Breast epithelium (tissue), 4 donors: ENCODE results near the gene STYK1. TPM values are rescaled to one million over a fixed set of nuclear protein-coding genes. Genes with fewer than 3 reads are reported as not detected.

Experiments
- DNase-seq, 2 donors: peaks; one replicate each; pipeline ENCODE4 v3.0.0-alpha.2; 2019; ENCODE audit warnings: low spot score in 2 of 2
- H3K27ac ChIP-seq, 2 donors: fragments of 200-600 bp; sonication (generic) in 1 of 2; one replicate each; pipeline ENCODE4 v1.5.1; 2016 to 2019; ENCODE audit warnings: mild to moderate bottlenecking in 1 of 2
- H3K27me3 ChIP-seq, 2 donors: fragments of 200-600 bp; sonication (generic) in 1 of 2; one replicate each; pipeline versions ENCODE4 v1.5.1 to v1.6.0; 2017 to 2019; ENCODE audit warnings: control low read depth in 1 of 2, mild to moderate bottlenecking in 1 of 2
- H3K36me3 ChIP-seq: fragments of 200-600 bp; one replicate; pipeline ENCODE4 v1.5.1; 2019
- H3K4me1 ChIP-seq, 2 donors: fragments of 200-600 bp; sonication (generic); one replicate each; pipeline ENCODE4 v1.5.1; 2016 to 2019; ENCODE audit warnings: control low read depth in 1 of 2
- H3K4me3 ChIP-seq, 3 donors: fragments of 200-600 bp; sonication (generic); 1 replicate in 2 of 3; 2 replicates in 1 of 3; pipeline ENCODE4 v1.5.1; 2016 to 2019; ENCODE audit warnings: mild to moderate bottlenecking in 3 of 3, moderate library complexity in 2 of 3
- H3K9me3 ChIP-seq, 2 donors: fragments of 200-600 bp; sonication (generic) in 1 of 2; one replicate each; pipeline ENCODE4 v1.5.1; 2016 to 2019; ENCODE audit warnings: control low read depth in 1 of 2
- CTCF ChIP-seq, 3 donors: fragments of 450-650 bp; IDR thresholded peaks; one replicate each; pipeline ENCODE4 v1.5.1; 2016 to 2017; ENCODE audit warnings: antibody characterized with exemption in 3 of 3, mild to moderate bottlenecking in 3 of 3, moderate library complexity in 3 of 3
- POLR2A ChIP-seq: fragments of 450-650 bp; IDR thresholded peaks from one replicate; pipeline ENCODE4 v1.6.1; 2016; ENCODE audit warnings: antibody characterized with exemption, mild to moderate bottlenecking, moderate library complexity
- POLR2AphosphoS5 ChIP-seq, 3 donors: sonication (generic); formaldehyde crosslinking; IDR thresholded peaks; one replicate each; pipeline ENCODE4 v1.6.1; 2017; ENCODE audit warnings: antibody characterized with exemption in 3 of 3
- intact Hi-C: fragments of 100-400 bp; cut with DNase I; formaldehyde crosslinking; loops from one replicate; pipeline ENCODE4 v1.15.1; 2023; ENCODE audit warnings: low total_unique reads
- total RNA-seq, 3 donors: library from RNA; depleted of rRNA; stranded (reverse); fragments of >200 nt; gene quantifications; one replicate each; pipeline ENCODE4 v1.1.0, GENCODE V29; 2016

STYK1 gene
- total RNA-seq, 3 donors from 2014 or later: 0.32 to 4.9 (median 3.5) TPM

GRCh38 chr12:10668526-10668925 is 5.3 kb downstream of the STYK1 start:
- Histone ChIP-seq H3K4me1 (no peaks in the 10 kb centered on the region), H3K9me3 (no peaks in the 10 kb centered on the region), H3K4me3 (peak overlapping the region in 2 of 3 donors; percentile 11 to 39), H3K36me3 (no peaks in the 10 kb centered on the region), H3K27ac (peak overlapping the region in 1 of 2 donors; percentile 44), H3K27me3 (no peaks in the 10 kb centered on the region)
- no peak for TF ChIP-seq CTCF (IDR thresholded peaks at IDR 0.05)
- TF ChIP-seq POLR2AphosphoS5 (IDR thresholded peaks at IDR 0.05): no peak
- TF ChIP-seq POLR2A: no peak
- DNase-seq: no peak
- intact Hi-C loops: no loop called here

GRCh38 chr12:10667581-10667980 is 6.3 kb downstream of the STYK1 start:
- Histone ChIP-seq H3K36me3 (no peaks in the 10 kb centered on the region), H3K9me3 (no peaks in the 10 kb centered on the region), H3K4me1 (no peaks in the 10 kb centered on the region), H3K4me3 (no peak overlapping the region), H3K27me3 (no peaks in the 10 kb centered on the region), H3K27ac (no peak overlapping the region)
- intact Hi-C loops: no loop called here
- DNase-seq: no peak
- no peak for TF ChIP-seq POLR2A
- no peak for TF ChIP-seq POLR2AphosphoS5 (IDR thresholded peaks at IDR 0.05)
- no peak for TF ChIP-seq CTCF (IDR thresholded peaks at IDR 0.05)

- intact Hi-C loops: no loop called here
- H3K27ac ChIP-seq: no peak overlapping the region
- TF ChIP-seq POLR2AphosphoS5 (IDR thresholded peaks at IDR 0.05) (no peak), CTCF (IDR thresholded peaks at IDR 0.05) (no peak), POLR2A (no peak)
- DNase-seq: no peak
- H3K4me1 ChIP-seq: no peaks in the 10 kb centered on the region
- H3K9me3 ChIP-seq: no peaks in the 10 kb centered on the region
- H3K4me3 ChIP-seq: no peak overlapping the region
- H3K27me3 ChIP-seq: no peaks in the 10 kb centered on the region
- no peaks in the 10 kb centered on the region for H3K36me3 ChIP-seq
Observed at GRCh38 chr12:10664499-10664898, 9.4 kb downstream of the STYK1 start.

GRCh38 chr12:10663869-10664268 is 10.0 kb downstream of the STYK1 start:
- TF ChIP-seq CTCF (IDR thresholded peaks at IDR 0.05) (no peak), POLR2A (no peak), POLR2AphosphoS5 (IDR thresholded peaks at IDR 0.05) (no peak)
- Histone ChIP-seq H3K27me3 (no peaks in the 10 kb centered on the region), H3K27ac (no peak overlapping the region), H3K4me3 (no peak overlapping the region), H3K4me1 (no peaks in the 10 kb centered on the region), H3K36me3 (no peaks in the 10 kb centered on the region), H3K9me3 (no peaks in the 10 kb centered on the region)
- DNase-seq: no peak
- intact Hi-C loops: no loop called here

GRCh38 chr12:10661338-10661737 is 12.5 kb downstream of the STYK1 start:
- H3K4me3 ChIP-seq: no peak overlapping the region
- no peak for DNase-seq
- H3K27ac ChIP-seq: no peak overlapping the region
- no peak for TF ChIP-seq CTCF (IDR thresholded peaks at IDR 0.05)
- no peak for TF ChIP-seq POLR2AphosphoS5 (IDR thresholded peaks at IDR 0.05)
- no peaks in the 10 kb centered on the region for H3K36me3 ChIP-seq
- no peaks in the 10 kb centered on the region for H3K4me1 ChIP-seq
- no peaks in the 10 kb centered on the region for H3K27me3 ChIP-seq
- H3K9me3 ChIP-seq: no peaks in the 10 kb centered on the region
- intact Hi-C loops: no loop called here
